ENCODE measurements around the gene CTIF. TPM values are rescaled to one million over a fixed set of nuclear protein-coding genes. Genes with fewer than 3 reads are reported as not detected.

Gene CTIF
- total RNA-seq, 2 experiments from 2014 or later, result 0.06 to 0.38 TPM

DNA sequence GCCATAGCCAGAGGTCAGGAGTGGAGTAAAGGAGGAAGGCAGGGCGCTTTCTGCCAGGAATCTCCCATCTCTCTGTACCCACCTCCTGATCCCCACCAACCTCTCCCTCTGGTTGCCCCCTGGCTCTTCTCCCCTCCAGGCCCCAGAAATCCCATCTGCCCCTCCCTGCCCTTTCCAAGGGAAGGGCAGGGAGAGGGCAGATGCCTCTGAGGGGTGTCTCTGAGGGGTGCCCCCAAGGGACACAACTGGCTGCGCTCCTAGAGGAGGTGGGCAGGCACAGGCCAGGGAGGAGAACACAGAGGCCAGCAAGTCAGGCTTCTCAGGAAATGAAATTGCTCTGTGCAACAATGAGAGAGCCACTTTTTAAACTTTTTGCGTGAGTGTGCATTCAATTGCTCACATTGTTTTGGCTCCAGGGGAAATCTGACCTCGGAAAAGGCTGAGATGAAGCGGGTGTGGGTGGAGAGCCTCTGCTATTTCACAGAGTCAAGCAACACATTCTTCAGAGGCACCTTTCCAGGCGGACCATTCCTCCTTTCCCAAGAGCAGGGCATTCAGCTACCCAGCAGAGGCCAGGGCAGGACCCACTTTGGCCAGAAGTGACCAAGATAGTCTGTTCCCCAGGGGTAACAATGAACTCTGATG, 286.4 kb downstream of the CTIF start:
- no peaks in the 10 kb centered on the region for H3K9me2 ChIP-seq (ENCODE audit: insufficient read depth, low read length)
- no peak overlapping the region for H3K27ac ChIP-seq (ENCODE audit: low read depth, low read length, poor library complexity, severe bottlenecking)
- H4K20me1 ChIP-seq (ENCODE audit: insufficient read depth, low read length), result no peaks in the 10 kb centered on the region
- POLR2A ChIA-PET, result no interaction called here
- intact Hi-C loops (cut with micrococcal nuclease; ENCODE audit: unreplicated experiment), result no loop called here
- peaks cover 30% of the 10 kb centered on the region for H3K4me1 ChIP-seq (ENCODE audit: insufficient read depth, low read length, poor library complexity, severe bottlenecking)
- H3K4me2 ChIP-seq (ENCODE audit: low read length), result no peak overlapping the region
- TF ChIP-seq EZH2phosphoT487 (IDR thresholded peaks at IDR 0.05; ENCODE audit: borderline replicate concordance, low read depth, low read length), result no peak
- no peak for TF ChIP-seq CTCF (conservative IDR thresholded peaks at IDR 0.05; ENCODE audit: low read length)
- CTCF ChIA-PET (ENCODE audit: unreplicated experiment), result no interaction called here
- no peaks in the 10 kb centered on the region for H3K9me3 ChIP-seq (ENCODE audit: low read length)
- no peak for DNase-seq (ENCODE audit: low spot score)
- no peak overlapping the region for H3K4me3 ChIP-seq (ENCODE audit: low read depth, low read length, poor library complexity, severe bottlenecking)
- H3K36me3 ChIP-seq (ENCODE audit: insufficient read depth, low read length), result no peaks in the 10 kb centered on the region
- no peaks in the 10 kb centered on the region for H3K79me2 ChIP-seq (ENCODE audit: insufficient read depth, low read depth, low read length)
- no peak overlapping the region for H2AFZ ChIP-seq (ENCODE audit: low read length)
- BruUV-seq (replicated peaks), result no TSS peak

DNA sequence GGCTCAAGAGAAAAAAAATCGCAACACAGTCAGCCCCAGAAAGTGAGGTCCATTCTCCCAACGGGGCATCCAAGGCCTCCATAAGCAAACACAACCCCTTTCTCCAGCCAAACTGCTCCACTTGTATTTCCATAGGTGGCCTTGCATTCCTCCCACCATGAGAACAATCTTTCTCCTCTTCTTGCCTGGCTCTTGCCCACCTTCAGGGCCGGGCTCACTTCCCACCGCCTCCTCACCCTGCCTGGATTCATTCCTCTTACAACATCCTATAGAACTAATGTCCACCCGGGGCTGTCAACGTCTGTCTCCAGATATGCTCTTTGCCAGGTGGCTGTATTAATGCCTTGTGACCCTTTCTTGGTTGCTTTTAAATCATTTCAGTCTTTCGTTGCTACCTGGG, 287.4 kb downstream of the CTIF start:
- BruUV-seq (replicated peaks), result no TSS peak
- H3K27ac ChIP-seq (ENCODE audit: low read depth, low read length, poor library complexity, severe bottlenecking), result no peak overlapping the region
- H3K9me2 ChIP-seq (ENCODE audit: insufficient read depth, low read length), result no peaks in the 10 kb centered on the region
- ChIA-PET CTCF (ENCODE audit: unreplicated experiment) (no interaction called here), POLR2A (interaction anchor here (0.5 kb wide), 1 partner anchor 10 kb away, joined by 5 read pairs; no protein-coding TSS in a partner anchor)
- no peaks in the 10 kb centered on the region for H4K20me1 ChIP-seq (ENCODE audit: insufficient read depth, low read length)
- peaks cover 25% of the 10 kb centered on the region for H3K4me1 ChIP-seq (ENCODE audit: insufficient read depth, low read length, poor library complexity, severe bottlenecking)
- H3K36me3 ChIP-seq (ENCODE audit: insufficient read depth, low read length), result no peaks in the 10 kb centered on the region
- no peak overlapping the region for H3K4me2 ChIP-seq (ENCODE audit: low read length)
- H3K9me3 ChIP-seq (ENCODE audit: low read length), result no peaks in the 10 kb centered on the region
- no peak overlapping the region for H2AFZ ChIP-seq (ENCODE audit: low read length)
- no peaks in the 10 kb centered on the region for H3K79me2 ChIP-seq (ENCODE audit: insufficient read depth, low read depth, low read length)
- no peak overlapping the region for H3K4me3 ChIP-seq (ENCODE audit: low read depth, low read length, poor library complexity, severe bottlenecking)
- TF ChIP-seq CTCF (conservative IDR thresholded peaks at IDR 0.05; ENCODE audit: low read length) (no peak), EZH2phosphoT487 (IDR thresholded peaks at IDR 0.05; ENCODE audit: borderline replicate concordance, low read depth, low read length) (no peak)
- no peak for DNase-seq (ENCODE audit: low spot score)
- intact Hi-C loops (cut with micrococcal nuclease; ENCODE audit: unreplicated experiment), result no loop called here

DNA sequence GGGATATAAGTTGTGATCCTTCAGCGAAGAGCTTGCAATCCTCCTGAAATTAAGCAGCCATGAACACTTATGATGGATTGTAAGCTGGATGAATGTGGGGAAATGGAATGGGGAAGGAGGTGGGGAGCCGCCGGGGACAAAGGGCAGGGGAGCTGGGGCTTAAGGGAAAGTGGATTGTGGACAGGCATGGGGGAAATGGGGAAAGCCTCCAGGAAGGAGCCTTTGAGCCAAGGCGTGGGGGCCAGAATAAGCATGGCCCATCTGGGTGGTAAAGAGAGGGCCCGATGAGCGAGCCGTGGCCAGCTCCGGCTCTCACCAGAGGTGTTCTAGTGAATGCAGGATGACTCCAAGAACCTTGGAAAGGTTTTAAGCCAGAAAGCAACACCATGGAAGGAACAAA, 288.0 kb downstream of the CTIF start:
- H4K20me1 ChIP-seq (ENCODE audit: insufficient read depth, low read length), result no peaks in the 10 kb centered on the region
- TF ChIP-seq EZH2phosphoT487 (IDR thresholded peaks at IDR 0.05; ENCODE audit: borderline replicate concordance, low read depth, low read length) (no peak), CTCF (conservative IDR thresholded peaks at IDR 0.05; ENCODE audit: low read length) (no peak)
- no peak for DNase-seq (ENCODE audit: low spot score)
- ChIA-PET CTCF (ENCODE audit: unreplicated experiment) (no interaction called here), POLR2A (interaction anchor here (0.5 kb wide), 1 partner anchor 9 kb away, joined by 5 read pairs; no protein-coding TSS in a partner anchor)
- H3K9me2 ChIP-seq (ENCODE audit: insufficient read depth, low read length), result no peaks in the 10 kb centered on the region
- H3K4me3 ChIP-seq (ENCODE audit: low read depth, low read length, poor library complexity, severe bottlenecking), result no peak overlapping the region
- H3K9me3 ChIP-seq (ENCODE audit: low read length), result no peaks in the 10 kb centered on the region
- no peak overlapping the region for H2AFZ ChIP-seq (ENCODE audit: low read length)
- no peak overlapping the region for H3K27ac ChIP-seq (ENCODE audit: low read depth, low read length, poor library complexity, severe bottlenecking)
- H3K79me2 ChIP-seq (ENCODE audit: insufficient read depth, low read depth, low read length), result no peaks in the 10 kb centered on the region
- peaks cover 22% of the 10 kb centered on the region for H3K4me1 ChIP-seq (ENCODE audit: insufficient read depth, low read length, poor library complexity, severe bottlenecking)
- H3K4me2 ChIP-seq (ENCODE audit: low read length), result no peak overlapping the region
- no peaks in the 10 kb centered on the region for H3K36me3 ChIP-seq (ENCODE audit: insufficient read depth, low read length)
- no TSS peak for BruUV-seq (replicated peaks)
- intact Hi-C loops (cut with micrococcal nuclease; ENCODE audit: unreplicated experiment), result no loop called here

All from OCI-LY7 (cell line).